K562 (cell line): ENCODE data around the gene LIMS2. TPM values are rescaled to one million over a fixed set of nuclear protein-coding genes. Genes with fewer than 3 reads are reported as not detected.

Experiments used
- ATAC-seq: fragments of 200-7000 bp; cut with Tn5 transposase; 3 replicates; pipeline ENCODE4 v1.9.1; 2020; ENCODE audit warnings: moderate library complexity
- BruUV-seq: library from RNA; stranded (reverse); fragments of 400-500 nt; replicated peaks from 2 replicates; lab custom pipeline; 2021; lab: Mats Ljungman, UMichigan
- CTCF ChIA-PET: fragments of 300-600 bp; formaldehyde crosslinking; extraction: SDS; loops from one replicate; lab custom pipeline; 2021; ENCODE audit warnings: low intra/inter-chr PET ratio; lab: Yijun Ruan, JAX
- POLR2A ChIA-PET: fragments of 300-600, 350-650 bp; sonication (Branson Sonifier 250); formaldehyde crosslinking; extraction: SDS; loops from one replicate; lab custom pipeline; 2021; ENCODE audit warnings: antibody characterized with exemption, inconsistent platforms; lab: Yijun Ruan, JAX
- DNase-seq, 4 experiments: peaks; one replicate each; pipeline versions ENCODE4 v3.0.0 to v3.0.0-alpha.2; 2011 to 2018; ENCODE audit warnings: low spot score in 3 of 4, mixed read lengths in 3 of 4; ENCODE audit errors: extremely low read depth in 1 of 4
- FAIRE-seq: peaks from 2 replicates; lab custom pipeline; 2011; peaks lifted over from hg19 to GRCh38; lab: Jason Lieb, UNC
- H2AFZ ChIP-seq: 2 replicates; pipeline ENCODE4 v1.6.0; 2011; ENCODE audit warnings: low read depth, low read length, control low read depth, inconsistent platforms
- H3K27ac ChIP-seq: fragments of 200-600 bp; 3 replicates; pipeline ENCODE4 v1.8.0; 2011; ENCODE audit warnings: low read depth, mild to moderate bottlenecking, control low read depth, inconsistent platforms, low read length, moderate library complexity, mixed read lengths; ENCODE audit errors: extremely low read depth
- H3K27me3 ChIP-seq, 2 experiments: fragments of 300-600 bp in 1 of 2; 2 replicates in 1 of 2; 3 replicates in 1 of 2; pipeline versions ENCODE4 v1.6.0 to v1.8.0; 2011; ENCODE audit warnings: inconsistent platforms in 2 of 2, low read length in 2 of 2, mild to moderate bottlenecking in 1 of 2, mixed read lengths in 1 of 2, moderate library complexity in 1 of 2; ENCODE audit not compliant: control insufficient read depth in 2 of 2, insufficient read depth in 2 of 2
- H3K36me3 ChIP-seq: fragments of 300-600 bp; 3 replicates; pipeline ENCODE4 v1.8.0; 2011; ENCODE audit warnings: mild to moderate bottlenecking, low read length, inconsistent platforms; ENCODE audit not compliant: control insufficient read depth, insufficient read depth
- H3K4me1 ChIP-seq, 2 experiments: fragments of 200-600 bp in 1 of 2; replicated peaks in 1 of 2; 2 replicates in 1 of 2; 3 replicates in 1 of 2; pipeline versions ENCODE4 v1.5.1 to v1.8.0; 2011; ENCODE audit warnings: inconsistent platforms in 2 of 2, low read length in 2 of 2, mild to moderate bottlenecking in 1 of 2, mixed read lengths in 1 of 2, moderate library complexity in 1 of 2; ENCODE audit not compliant: control insufficient read depth in 2 of 2, insufficient read depth in 2 of 2
- H3K4me2 ChIP-seq: 2 replicates; pipeline ENCODE4 v1.6.1; 2011; ENCODE audit warnings: low read length, control low read depth, inconsistent platforms, mixed read lengths; ENCODE audit not compliant: insufficient read depth
- H3K4me3 ChIP-seq: fragments of 200-600 bp; sonication (generic), shearing (Covaris generic); 2 replicates; pipeline ENCODE4 v1.5.1; 2016; ENCODE audit warnings: control low read depth, inconsistent platforms
- H3K79me2 ChIP-seq: fragments of 200-600 bp; 3 replicates; pipeline ENCODE4 v1.8.0; 2011; ENCODE audit warnings: low read length, inconsistent platforms; ENCODE audit not compliant: control insufficient read depth, insufficient read depth
- H3K9ac ChIP-seq, 2 experiments: 2 replicates each; pipeline versions ENCODE4 v1.6.0 to v1.6.1; 2011; ENCODE audit warnings: low read depth in 2 of 2, low read length in 2 of 2, control low read depth in 1 of 2, inconsistent platforms in 1 of 2, mild to moderate bottlenecking in 1 of 2, mixed read lengths in 1 of 2; ENCODE audit not compliant: insufficient read depth in 1 of 2
- H3K9me1 ChIP-seq: one replicate; pipeline ENCODE4 v1.6.0; 2011; ENCODE audit warnings: inconsistent platforms, mild to moderate bottlenecking, low read length, moderate library complexity; ENCODE audit not compliant: control insufficient read depth, insufficient read depth
- H3K9me3 ChIP-seq: replicated peaks from 2 replicates; pipeline ENCODE4 v1.5.1; 2011; ENCODE audit warnings: low read depth, low read length, inconsistent platforms; ENCODE audit not compliant: control insufficient read depth, insufficient read depth
- H4K20me1 ChIP-seq: replicated peaks from 2 replicates; pipeline ENCODE4 v1.6.1; 2011; ENCODE audit warnings: low read length, inconsistent platforms, mixed read lengths; ENCODE audit not compliant: control insufficient read depth, insufficient read depth
- ARID4B ChIP-seq: sonication (generic); formaldehyde crosslinking; IDR thresholded peaks from 2 replicates; pipeline ENCODE4 v1.8.0; 2022; ENCODE audit warnings: mild to moderate bottlenecking, missing genetic modification reagents
- CREB5 ChIP-seq: fragments of 250-450 bp; sonication (Bioruptor Pico); IDR thresholded peaks from 2 replicates; pipeline ENCODE4 v1.5.0; 2020; ENCODE audit warnings: mild to moderate bottlenecking
- HCFC1 ChIP-seq: IDR thresholded peaks from 2 replicates; pipeline ENCODE4 v1.6.1; 2012; ENCODE audit warnings: low read depth, low read length, improper control_type of control experiment
- RFX5 ChIP-seq: IDR thresholded peaks from 2 replicates; pipeline ENCODE4 v1.6.1; 2011; ENCODE audit warnings: low read depth, mild to moderate bottlenecking, improper control_type of control experiment, low read length
- SAFB ChIP-seq: fragments of 200-400 bp; formaldehyde crosslinking; IDR thresholded peaks from 2 replicates; pipeline ENCODE4 v1.6.1; 2017; ENCODE audit warnings: low read depth, low read length, borderline replicate concordance
- WGBS: fragments of 100-300 bp; shearing (Covaris generic); methylation state at CpG from one replicate; pipeline ENCODE4 v1.1.6; 2016; ENCODE audit warnings: low coverage, mixed read lengths; ENCODE audit not compliant: insufficient coverage; ENCODE audit errors: missing lambda C conversion rate; 5-methylcytosine and 5-hydroxymethylcytosine counted together
- in situ Hi-C: fragments of 300-500 bp; cut with MboI; formaldehyde crosslinking; loops from 4 replicates; pipeline ENCODE4 v1.15.0; 2018; ENCODE audit warnings: inconsistent platforms, mixed read lengths
- intact Hi-C: fragments of 100-400 bp; cut with micrococcal nuclease; formaldehyde crosslinking; loops from 2 replicates; pipeline ENCODE4 v1.14.2; 2022
- polyA plus RNA-seq, 8 experiments: library from polyadenylated mRNA; depleted of rRNA in 4 of 8; stranded (reverse) in 5 of 8; unstranded in 3 of 8; fragments of >200 nt; fragmentation: Nextera tagmentation in 2 of 8; fragmentation: Illumina TruSeq in 1 of 8; extraction: Ambion mirVana in 2 of 8; extraction: Trizol in 1 of 8; gene quantifications; 2 replicates each; pipeline versions ENCODE4 v1.2.1 to v1.2.3, GENCODE V29; 2011 to 2014; ENCODE audit warnings: inconsistent platforms in 1 of 8, missing spikeins in 1 of 8
- total RNA-seq, 7 experiments: library from RNA; depleted of rRNA in 6 of 7; stranded (reverse); fragments of >200 nt in 6 of 7; fragmentation: Illumina TruSeq in 2 of 7; extraction: Trizol in 2 of 7; gene quantifications; 2 replicates each; pipeline versions ENCODE4 v1.2.1 to v1.2.3, GENCODE V29; 2011 to 2021; ENCODE audit warnings: low replicate concordance in 1 of 7

LIMS2 gene
- total and polyA plus RNA-seq, 9 of the 15 experiments (the other 6 are each of a cell fraction or from before 2014, with no cell fraction given): 0.04 to 0.22 TPM; not detected in 7

GRCh38 chr2:127640082-127641072 lies 35.0 kb downstream of the LIMS2 start (continued):
- TF ChIP-seq ARID4B (CRISPR knock-in tag): no peak

GRCh38 chr2:127639111-127639474 lies 36.2 kb downstream of the LIMS2 start:
- no peak for DNase-seq
- ChIA-PET CTCF (no interaction called here), POLR2A (interaction anchor here (0.9 kb wide), 1 partner anchor 24 kb away, joined by 5 read pairs; no protein-coding TSS in a partner anchor)
- Histone ChIP-seq H3K9ac (no peak overlapping the region), H3K36me3 (no peaks in the 10 kb centered on the region), H3K4me2 (no peak overlapping the region), H3K79me2 (no peaks in the 10 kb centered on the region), H3K27ac (no peak overlapping the region), H3K9me1 (no peaks in the 10 kb centered on the region), H3K9me3 (no peaks in the 10 kb centered on the region), H3K4me1 (peaks cover 14 to 76% of the 10 kb centered on the region in 2 experiments), H2AFZ (no peak overlapping the region), H3K4me3 (no peak overlapping the region), H4K20me1 (no peaks in the 10 kb centered on the region; the same call in 1 of the 2 replicates), H3K27me3 (peaks cover 3 to 15% of the 10 kb centered on the region in 2 experiments; a peak in 3 of 5 replicates)
- intact Hi-C loops (no loop called here), in situ Hi-C loops (no loop called here)
- 67% methylated on average over 8 of the region's 13 CpGs for WGBS
- BruUV-seq: no TSS peak
- ATAC-seq: no peak
- FAIRE-seq: no peak
- TF ChIP-seq RFX5 (no peak), CREB5 (CRISPR knock-in tag) (no peak), HCFC1 (no peak), SAFB (no peak)
